Central memory CD8-positive, alpha-beta T cell (primary cell): ENCODE measurements around the gene PDIK1L.

Experiments
- ATAC-seq: fragments of 150-1000 bp; cut with Tn5 transposase; replicated peaks from 2 replicates; pipeline ENCODE4 v1.10.0; 2022; ENCODE audit warnings: mild to moderate bottlenecking, moderate FRiP score, moderate number of reproducible peaks; ENCODE audit not compliant: poor library complexity, severe bottlenecking; ENCODE audit errors: extremely low read depth
- DNase-seq, 2 donors: peaks; one replicate each; pipeline ENCODE4 v3.0.0; 2021; ENCODE audit warnings: low spot score in 2 of 2
- H3K27ac Mint-ChIP-seq: one replicate; pipeline ENCODE4 v1.8.0; 2022; ENCODE audit warnings: low read depth, mild to moderate bottlenecking, moderate library complexity, mixed read lengths
- H3K27me3 Mint-ChIP-seq: one replicate; pipeline ENCODE4 v1.8.0; 2022; ENCODE audit warnings: mixed read lengths
- H3K36me3 Mint-ChIP-seq: one replicate; pipeline ENCODE4 v1.8.0; 2022; ENCODE audit warnings: mild to moderate bottlenecking, moderate library complexity, mixed read lengths; ENCODE audit not compliant: insufficient read depth
- H3K4me1 Mint-ChIP-seq: one replicate; pipeline ENCODE4 v1.8.0; 2022; ENCODE audit warnings: mixed read lengths
- H3K4me3 Mint-ChIP-seq: one replicate; pipeline ENCODE4 v1.8.0; 2022; ENCODE audit warnings: mild to moderate bottlenecking, moderate library complexity, mixed read lengths
- H3K9me3 Mint-ChIP-seq: one replicate; pipeline ENCODE4 v1.8.0; 2022; ENCODE audit warnings: mixed read lengths

Gene PDIK1L

DNA sequence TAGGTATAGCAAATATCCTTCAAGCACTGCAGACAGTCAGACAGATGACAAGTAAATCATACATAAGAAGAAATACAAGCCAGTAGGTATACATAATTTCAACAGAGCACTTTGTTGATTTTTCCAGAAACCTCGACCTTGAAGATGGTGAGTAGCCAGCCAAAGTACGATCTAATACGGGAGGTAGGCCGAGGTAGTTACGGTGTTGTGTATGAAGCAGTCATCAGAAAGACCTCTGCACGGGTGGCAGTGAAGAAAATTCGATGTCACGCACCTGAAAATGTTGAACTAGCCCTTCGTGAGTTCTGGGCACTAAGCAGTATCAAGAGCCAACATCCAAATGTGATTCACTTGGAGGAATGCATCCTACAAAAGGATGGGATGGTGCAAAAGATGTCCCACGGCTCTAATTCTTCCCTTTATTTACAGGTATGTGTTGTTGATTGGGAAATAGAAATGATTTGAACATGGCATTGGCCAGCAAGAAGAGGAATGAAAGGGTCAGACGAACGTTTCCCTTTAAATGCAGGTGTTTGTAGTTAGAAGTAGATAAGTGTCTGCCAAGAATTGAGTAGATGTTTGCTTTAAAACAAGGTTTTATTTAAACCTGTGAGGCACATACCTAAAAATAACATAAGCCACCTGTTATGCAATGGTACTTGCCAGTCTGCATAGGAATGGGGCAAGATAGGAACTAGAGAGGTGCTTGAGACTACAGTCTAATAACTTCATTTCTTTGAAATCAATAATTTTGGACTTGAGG, 2.7 kb downstream of the PDIK1L start:
- Mint-ChIP-seq H3K4me3 (no peak overlapping the region), H3K27me3 (no peaks in the 10 kb centered on the region), H3K27ac (no peak overlapping the region), H3K36me3 (peaks cover 22% of the 10 kb centered on the region), H3K9me3 (no peaks in the 10 kb centered on the region), H3K4me1 (peaks cover 20% of the 10 kb centered on the region)
- DNase-seq (no peak), ATAC-seq (no peak)

DNA sequence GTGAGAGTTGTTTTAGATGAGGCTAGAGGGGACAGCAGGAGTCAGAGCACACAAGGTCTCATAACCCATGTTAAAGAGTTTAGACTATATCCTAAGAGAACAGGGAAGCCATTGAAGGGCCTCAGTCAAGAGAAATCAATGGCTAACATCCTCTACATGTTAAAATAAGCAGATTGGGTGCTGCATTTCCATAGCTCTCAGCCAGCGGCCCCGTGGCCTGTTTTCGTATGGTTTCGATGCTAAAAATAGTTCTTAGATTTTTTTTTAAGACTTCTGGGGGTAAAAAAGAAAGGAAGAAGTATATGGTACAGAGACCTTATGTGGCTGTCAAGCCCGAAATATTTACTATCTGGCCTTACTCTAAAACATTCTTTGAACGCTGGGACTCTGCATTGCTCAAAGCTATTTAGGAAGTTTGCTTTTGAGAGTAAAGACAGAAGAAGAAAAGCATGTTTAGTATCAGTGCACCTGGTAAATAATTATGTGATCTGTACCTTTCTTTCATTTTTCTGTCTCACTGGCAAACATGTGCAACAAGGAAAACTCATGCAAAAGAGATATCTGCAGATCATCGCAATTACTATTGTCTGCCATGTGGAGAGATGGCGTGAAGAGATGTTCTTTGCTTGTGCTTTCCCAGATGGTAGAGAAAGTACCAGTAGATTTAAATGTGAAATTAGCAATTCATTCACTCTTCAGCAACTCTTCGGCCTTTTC, 8.4 kb downstream of the PDIK1L start:
- H3K27ac Mint-ChIP-seq = peak overlapping the region; percentile 76

DNA sequence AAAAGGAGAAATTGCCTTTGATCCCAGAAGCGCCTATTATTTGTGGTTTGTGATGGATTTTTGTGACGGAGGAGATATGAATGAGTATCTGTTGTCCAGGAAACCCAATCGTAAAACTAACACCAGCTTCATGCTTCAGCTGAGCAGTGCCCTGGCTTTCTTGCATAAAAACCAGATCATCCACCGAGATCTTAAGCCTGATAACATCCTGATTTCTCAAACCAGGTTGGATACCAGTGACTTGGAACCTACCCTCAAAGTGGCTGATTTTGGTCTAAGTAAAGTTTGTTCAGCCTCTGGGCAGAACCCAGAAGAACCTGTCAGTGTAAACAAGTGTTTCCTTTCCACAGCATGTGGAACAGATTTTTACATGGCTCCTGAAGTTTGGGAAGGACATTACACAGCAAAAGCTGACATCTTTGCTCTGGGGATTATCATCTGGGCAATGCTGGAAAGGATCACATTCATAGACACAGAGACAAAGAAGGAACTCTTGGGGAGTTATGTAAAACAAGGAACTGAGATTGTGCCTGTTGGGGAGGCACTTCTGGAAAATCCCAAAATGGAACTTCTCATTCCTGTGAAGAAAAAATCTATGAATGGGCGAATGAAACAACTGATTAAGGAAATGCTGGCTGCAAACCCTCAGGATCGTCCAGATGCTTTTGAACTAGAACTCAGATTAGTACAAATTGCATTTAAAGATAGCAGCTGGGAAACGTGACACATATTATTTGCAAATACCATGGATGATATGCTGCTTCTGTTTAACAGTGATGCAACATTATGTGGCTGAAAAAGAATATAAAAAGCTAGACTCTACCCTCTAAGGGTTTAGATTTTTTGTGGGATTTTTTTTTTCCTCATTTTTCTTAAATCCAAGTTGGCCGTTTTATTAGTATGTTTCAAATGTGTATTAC, 10.5 kb downstream of the PDIK1L start:
- Mint-ChIP-seq H3K4me1 (peaks cover 8% of the 10 kb centered on the region), H3K27me3 (no peaks in the 10 kb centered on the region), H3K36me3 (peaks cover 18% of the 10 kb centered on the region), H3K27ac (no peak overlapping the region), H3K9me3 (no peaks in the 10 kb centered on the region), H3K4me3 (no peak overlapping the region)
- ATAC-seq (no peak), DNase-seq (no peak)

More for the DNA sequence above, 8.4 kb downstream of the PDIK1L start:
- peaks cover 19% of the 10 kb centered on the region for H3K36me3 Mint-ChIP-seq
- ATAC-seq (no peak), DNase-seq (no peak)
- no peaks in the 10 kb centered on the region for H3K27me3 Mint-ChIP-seq
- no peaks in the 10 kb centered on the region for H3K9me3 Mint-ChIP-seq
- H3K4me3 Mint-ChIP-seq = no peak overlapping the region
- H3K4me1 Mint-ChIP-seq = no peaks in the 10 kb centered on the region

DNA sequence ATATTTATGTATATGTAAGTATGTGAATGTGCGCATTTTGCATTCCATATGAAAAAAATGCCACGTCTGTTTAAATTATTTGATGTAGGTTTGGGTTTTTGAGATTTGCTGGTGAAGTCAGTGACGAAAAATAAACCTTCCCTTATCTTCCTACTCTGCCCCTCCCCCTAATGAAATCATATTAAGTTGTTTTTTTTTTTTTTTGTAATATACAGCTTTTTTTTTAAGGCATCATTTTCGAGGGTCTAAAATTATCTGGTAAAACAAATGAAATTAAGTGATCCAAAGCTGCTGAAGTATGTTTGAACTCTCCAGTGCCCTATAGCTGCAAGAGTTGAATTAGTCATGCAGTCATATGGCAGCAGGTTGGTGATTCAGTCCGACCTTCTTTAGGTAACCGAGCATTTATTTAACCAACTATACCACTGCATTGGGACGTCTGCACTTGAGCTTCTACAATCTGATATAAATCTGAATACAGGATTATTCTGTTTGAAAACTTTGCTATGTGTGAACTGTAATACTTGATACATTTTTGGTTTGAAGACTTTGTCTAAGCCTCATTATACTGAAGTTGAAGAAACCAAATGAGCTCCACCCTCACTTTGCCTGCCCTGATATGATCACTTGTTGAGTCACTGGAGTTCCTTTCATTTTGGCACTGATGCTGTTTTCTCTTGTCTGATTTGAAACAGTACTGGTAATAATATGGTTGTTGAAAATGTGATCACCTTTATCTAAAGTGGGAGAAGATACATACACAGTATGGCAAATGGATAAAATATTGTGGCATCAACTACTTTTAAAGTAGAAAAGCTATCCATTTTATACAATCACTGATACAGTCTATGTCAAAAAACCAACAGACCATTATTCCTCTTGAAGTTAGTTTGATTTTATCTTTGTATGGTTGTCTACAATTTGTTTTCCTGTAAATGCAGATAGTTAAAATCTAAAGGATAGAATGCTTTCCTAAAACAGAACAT, 11.7 kb downstream of the PDIK1L start:
- no peak overlapping the region for H3K4me3 Mint-ChIP-seq

DNA sequence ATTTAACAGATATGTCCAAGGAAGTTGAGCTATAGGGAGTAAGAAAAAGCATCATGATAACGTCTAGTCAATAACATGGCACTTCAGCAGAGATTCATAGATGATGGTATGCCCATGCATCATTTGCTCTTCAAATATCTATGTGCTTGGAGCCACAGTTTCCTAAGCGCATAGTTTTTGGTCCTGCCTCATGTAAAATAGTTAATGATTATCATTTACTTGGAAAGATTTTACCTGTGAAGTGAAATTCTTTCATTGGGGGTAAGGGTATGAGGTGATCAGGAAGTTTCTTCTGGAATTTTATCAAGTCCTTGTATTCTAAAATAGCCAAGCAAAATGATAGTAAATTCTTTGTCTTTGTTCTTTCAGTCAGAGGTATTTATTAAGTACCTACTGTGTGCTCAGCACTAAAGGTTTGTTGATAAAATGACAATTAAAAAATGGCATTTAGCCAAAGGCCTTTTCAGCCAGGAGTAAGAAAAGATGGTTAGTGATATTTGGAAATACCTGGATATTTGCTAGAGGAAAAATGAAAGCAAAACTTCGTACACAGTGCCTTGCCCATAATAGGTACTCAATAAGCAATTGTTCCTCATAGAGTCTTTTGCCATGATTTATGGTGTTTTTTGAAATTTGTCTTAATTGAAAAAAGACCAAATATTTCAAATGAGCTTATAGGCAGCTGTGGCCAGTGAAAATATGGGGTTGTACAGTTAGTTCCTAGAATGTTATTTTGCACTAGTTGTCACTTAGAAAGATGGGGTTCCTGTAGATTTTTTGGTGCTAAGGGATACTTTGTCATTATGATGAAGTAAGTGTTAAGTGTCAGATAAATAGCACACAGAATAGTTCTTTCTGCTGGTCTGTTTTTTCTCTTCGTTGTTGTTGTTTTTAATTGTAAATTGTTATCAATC, 13.1 kb downstream of the PDIK1L start:
- ATAC-seq (no peak), DNase-seq (no peak)
- no peak overlapping the region for H3K4me3 Mint-ChIP-seq
- H3K9me3 Mint-ChIP-seq = no peaks in the 10 kb centered on the region
- H3K36me3 Mint-ChIP-seq = peaks cover 15% of the 10 kb centered on the region
- H3K4me1 Mint-ChIP-seq = peaks cover 16% of the 10 kb centered on the region
- H3K27me3 Mint-ChIP-seq = peaks cover 8% of the 10 kb centered on the region
- H3K27ac Mint-ChIP-seq = no peak overlapping the region

More for the DNA sequence above, 11.7 kb downstream of the PDIK1L start:
- Mint-ChIP-seq H3K27me3 (peaks cover 8% of the 10 kb centered on the region), H3K4me1 (peaks cover 16% of the 10 kb centered on the region), H3K36me3 (peaks cover 16% of the 10 kb centered on the region), H3K27ac (peak overlapping the region; percentile 23), H3K9me3 (no peaks in the 10 kb centered on the region)
- ATAC-seq (no peak), DNase-seq (no peak)

DNA sequence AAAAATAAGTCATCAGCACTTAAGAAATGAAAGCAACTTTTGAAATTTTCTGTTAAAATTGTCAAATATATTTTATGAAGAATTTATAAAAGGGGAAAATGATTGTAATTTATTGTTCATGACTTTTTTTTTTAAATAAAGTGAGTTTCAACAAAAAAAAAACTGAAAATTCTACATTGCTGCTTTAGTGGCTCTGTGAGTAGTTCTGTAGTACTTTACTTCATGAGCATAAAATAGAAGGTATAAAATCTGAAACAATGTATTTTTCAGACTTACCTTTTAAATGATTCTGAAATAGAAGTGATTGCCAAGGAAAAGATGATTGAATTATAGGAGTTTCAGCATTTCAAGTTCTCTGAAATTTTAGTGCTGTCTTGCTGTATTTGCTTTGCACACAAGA, 13.8 kb downstream of the PDIK1L start:
- peaks cover 8% of the 10 kb centered on the region for H3K27me3 Mint-ChIP-seq
- no peaks in the 10 kb centered on the region for H3K9me3 Mint-ChIP-seq
- peaks cover 16% of the 10 kb centered on the region for H3K4me1 Mint-ChIP-seq
- ATAC-seq (no peak), DNase-seq (no peak)
- H3K27ac Mint-ChIP-seq = peak overlapping the region; percentile 79
- no peak overlapping the region for H3K4me3 Mint-ChIP-seq
- H3K36me3 Mint-ChIP-seq = peaks cover 13% of the 10 kb centered on the region

DNA sequence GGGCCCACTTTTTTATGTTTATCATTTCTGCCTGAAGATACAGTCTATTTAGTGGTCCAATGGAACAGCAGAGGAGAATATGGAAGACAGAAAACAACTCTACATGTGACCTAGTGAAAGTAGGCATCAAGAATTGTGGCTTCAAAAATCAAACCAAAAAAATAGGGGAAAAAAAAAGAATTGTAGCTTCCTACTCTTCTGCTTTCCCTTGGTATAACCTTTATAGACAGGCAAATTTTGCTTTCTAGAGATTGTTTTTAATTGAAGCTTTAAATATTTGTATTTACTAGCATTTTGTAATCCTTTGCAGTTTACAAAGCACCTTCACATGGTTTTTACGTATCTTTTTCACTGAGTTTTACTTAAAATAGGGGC, 14.3 kb downstream of the PDIK1L start:
- H3K4me3 Mint-ChIP-seq = peak overlapping the region; percentile 43
- H3K27me3 Mint-ChIP-seq = peaks cover 11% of the 10 kb centered on the region
- no peaks in the 10 kb centered on the region for H3K9me3 Mint-ChIP-seq
- ATAC-seq = no peak
- peaks cover 16% of the 10 kb centered on the region for H3K4me1 Mint-ChIP-seq
- peaks cover 13% of the 10 kb centered on the region for H3K36me3 Mint-ChIP-seq
- H3K27ac Mint-ChIP-seq = peak overlapping the region; percentile 79
- no peak for DNase-seq

DNA sequence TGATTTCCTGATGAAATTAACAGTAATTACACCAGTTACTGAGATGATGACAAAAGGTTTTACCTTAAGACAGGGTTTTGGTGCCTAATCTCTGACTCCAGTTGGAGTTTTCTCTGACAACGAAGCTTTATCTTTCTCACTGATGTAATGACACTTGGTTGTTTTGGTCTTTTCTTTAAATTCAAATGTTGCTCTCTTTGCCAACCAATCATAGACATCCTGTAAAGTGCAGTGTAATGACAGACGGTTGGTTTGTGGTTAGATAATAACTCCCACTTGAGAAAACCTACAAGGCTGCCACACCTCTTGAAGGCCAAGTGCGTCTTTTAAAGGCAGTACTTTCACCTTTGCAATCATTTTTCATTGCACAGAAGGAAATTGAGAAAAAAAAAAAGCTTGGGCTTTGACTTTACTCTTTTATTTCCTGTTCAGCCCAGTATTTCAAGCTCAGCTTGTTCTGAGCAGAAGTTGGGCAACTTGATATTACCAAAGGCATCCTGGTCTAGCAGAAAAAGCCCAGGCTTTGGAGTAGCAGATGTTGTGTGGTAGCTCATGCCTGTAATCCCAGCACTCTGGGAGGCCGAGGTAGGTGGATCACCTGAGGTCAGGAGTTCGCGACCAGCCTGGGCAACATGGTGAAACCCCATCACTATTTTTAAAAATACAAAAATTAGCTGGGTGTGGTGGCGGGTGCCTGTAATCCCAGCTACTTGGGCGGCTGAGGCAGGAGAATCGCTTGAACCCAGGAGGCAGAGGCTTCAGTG, 14.9 kb downstream of the PDIK1L start:
- peaks cover 16% of the 10 kb centered on the region for H3K27me3 Mint-ChIP-seq
- H3K4me1 Mint-ChIP-seq = peaks cover 16% of the 10 kb centered on the region
- H3K4me3 Mint-ChIP-seq = peak overlapping the region; percentile 43
- H3K27ac Mint-ChIP-seq = peak overlapping the region; percentile 79
- DNase-seq (peak in 1 of 2 donors; percentile 69), ATAC-seq (peak; percentile 100)
- peaks cover 13% of the 10 kb centered on the region for H3K36me3 Mint-ChIP-seq
- H3K9me3 Mint-ChIP-seq = no peaks in the 10 kb centered on the region

DNA sequence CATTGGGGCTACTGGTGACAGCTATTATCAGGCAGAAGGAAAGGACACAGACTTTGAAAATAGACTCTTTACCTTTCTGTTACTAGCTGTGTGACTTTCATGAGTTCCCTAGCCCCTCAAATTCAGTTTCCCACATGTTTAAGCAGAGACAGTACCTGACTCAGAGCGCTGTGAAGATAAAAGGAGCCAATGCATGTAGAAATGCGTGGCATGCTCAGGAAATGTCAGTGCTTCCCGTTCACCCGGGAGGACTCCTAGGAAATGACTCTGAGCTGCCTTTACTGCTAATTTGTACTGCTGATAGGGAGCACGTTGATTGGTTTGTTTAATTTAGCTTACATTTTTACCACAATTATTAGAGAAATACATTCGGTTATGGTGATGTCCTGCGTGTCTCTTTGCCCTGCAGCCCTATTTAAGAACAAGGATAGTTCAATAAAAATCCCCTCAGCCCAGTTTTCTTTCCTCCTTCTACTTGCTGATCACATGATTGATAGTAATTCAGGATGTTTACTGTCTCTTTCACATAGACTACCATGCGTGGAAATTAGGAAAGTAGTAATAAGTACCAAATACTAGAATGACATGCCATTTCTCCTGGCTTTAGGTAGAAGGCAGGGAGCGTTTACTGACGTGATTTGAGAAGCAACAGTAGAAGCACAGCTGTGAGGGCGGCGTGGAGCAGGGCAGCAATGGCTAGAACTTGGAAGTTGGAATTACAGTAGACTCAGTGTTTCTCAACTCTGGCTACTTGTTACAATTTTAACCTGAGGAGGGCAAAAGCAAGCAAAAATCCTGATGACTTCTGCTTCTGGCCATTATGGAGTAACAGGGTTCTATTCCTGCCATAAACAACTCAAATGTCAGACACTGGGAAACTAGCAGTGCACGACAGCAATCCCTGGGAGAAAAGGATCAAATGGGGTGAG, 15.9 kb downstream of the PDIK1L start:
- no peaks in the 10 kb centered on the region for H3K9me3 Mint-ChIP-seq
- H3K4me3 Mint-ChIP-seq = no peak overlapping the region
- H3K27ac Mint-ChIP-seq = no peak overlapping the region
- H3K4me1 Mint-ChIP-seq = peaks cover 16% of the 10 kb centered on the region
- H3K36me3 Mint-ChIP-seq = peaks cover 8% of the 10 kb centered on the region
- H3K27me3 Mint-ChIP-seq = peaks cover 20% of the 10 kb centered on the region
- DNase-seq (no peak), ATAC-seq (no peak)

DNA sequence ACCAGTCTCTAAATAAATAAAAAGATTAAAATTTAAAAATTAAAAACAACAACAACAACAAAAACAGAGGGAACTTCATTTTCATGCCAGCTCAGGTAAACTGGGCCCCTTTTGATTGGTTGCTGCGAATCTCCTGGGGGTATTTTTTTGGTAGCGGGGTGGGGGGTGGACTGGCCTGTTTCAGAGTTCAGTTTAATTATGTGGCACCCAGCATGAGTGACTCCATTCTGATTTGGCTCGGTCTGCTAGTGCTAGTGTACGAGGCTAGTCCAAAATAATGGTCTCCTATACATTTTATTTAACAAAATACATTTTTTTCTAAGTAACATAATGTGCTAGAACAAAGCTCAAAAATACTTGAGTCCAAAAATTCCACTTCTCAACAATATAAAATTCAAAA, 18.2 kb downstream of the PDIK1L start:
- no peaks in the 10 kb centered on the region for H3K9me3 Mint-ChIP-seq
- ATAC-seq (no peak), DNase-seq (no peak)
- H3K27ac Mint-ChIP-seq = no peak overlapping the region
- peaks cover 6% of the 10 kb centered on the region for H3K36me3 Mint-ChIP-seq
- H3K4me3 Mint-ChIP-seq = no peak overlapping the region
- peaks cover 16% of the 10 kb centered on the region for H3K4me1 Mint-ChIP-seq
- peaks cover 20% of the 10 kb centered on the region for H3K27me3 Mint-ChIP-seq
